Measurements from ENCODE around the gene SLC23A1.

DNA sequence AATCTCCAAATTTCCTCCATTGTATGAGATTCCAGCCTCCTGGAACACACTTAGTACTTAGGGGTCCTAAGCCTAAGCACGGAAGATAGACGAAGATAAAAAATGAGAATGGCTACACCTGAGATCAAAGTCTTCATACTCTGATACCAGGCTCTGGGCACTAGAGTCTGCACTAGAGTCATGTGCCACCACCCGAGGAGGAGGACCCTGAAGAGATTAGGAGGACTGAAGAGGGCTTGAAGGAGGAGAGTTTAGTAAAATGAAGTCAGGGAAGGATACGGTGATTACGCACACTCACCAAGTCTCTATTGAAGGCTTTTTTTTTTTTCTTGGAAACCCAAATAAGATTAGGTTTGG is 21.4 kb upstream of the SLC23A1 start:
- TF ChIP-seq, protein P1, sequence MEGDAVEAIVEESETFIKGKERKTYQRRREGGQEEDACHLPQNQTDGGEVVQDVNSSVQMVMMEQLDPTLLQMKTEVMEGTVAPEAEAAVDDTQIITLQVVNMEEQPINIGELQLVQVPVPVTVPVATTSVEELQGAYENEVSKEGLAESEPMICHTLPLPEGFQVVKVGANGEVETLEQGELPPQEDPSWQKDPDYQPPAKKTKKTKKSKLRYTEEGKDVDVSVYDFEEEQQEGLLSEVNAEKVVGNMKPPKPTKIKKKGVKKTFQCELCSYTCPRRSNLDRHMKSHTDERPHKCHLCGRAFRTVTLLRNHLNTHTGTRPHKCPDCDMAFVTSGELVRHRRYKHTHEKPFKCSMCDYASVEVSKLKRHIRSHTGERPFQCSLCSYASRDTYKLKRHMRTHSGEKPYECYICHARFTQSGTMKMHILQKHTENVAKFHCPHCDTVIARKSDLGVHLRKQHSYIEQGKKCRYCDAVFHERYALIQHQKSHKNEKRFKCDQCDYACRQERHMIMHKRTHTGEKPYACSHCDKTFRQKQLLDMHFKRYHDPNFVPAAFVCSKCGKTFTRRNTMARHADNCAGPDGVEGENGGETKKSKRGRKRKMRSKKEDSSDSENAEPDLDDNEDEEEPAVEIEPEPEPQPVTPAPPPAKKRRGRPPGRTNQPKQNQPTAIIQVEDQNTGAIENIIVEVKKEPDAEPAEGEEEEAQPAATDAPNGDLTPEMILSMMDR (IDR thresholded peaks at IDR 0.05): no peak
- TF ChIP-seq POLR2A (IDR thresholded peaks at IDR 0.05): no peak

Data from uterus (tissue), 2 donors.